Measurements from ENCODE around the gene TUBD1. TPM values are rescaled to one million over a fixed set of nuclear protein-coding genes. Genes with fewer than 3 reads are reported as not detected.
"Not testable (repeated sequence)": the region's sequence is repeated elsewhere in the genome, so short reads cannot be mapped to it uniquely, and the experiment has no call there.

The TUBD1 gene, protein sequence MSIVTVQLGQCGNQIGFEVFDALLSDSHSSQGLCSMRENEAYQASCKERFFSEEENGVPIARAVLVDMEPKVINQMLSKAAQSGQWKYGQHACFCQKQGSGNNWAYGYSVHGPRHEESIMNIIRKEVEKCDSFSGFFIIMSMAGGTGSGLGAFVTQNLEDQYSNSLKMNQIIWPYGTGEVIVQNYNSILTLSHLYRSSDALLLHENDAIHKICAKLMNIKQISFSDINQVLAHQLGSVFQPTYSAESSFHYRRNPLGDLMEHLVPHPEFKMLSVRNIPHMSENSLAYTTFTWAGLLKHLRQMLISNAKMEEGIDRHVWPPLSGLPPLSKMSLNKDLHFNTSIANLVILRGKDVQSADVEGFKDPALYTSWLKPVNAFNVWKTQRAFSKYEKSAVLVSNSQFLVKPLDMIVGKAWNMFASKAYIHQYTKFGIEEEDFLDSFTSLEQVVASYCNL
- total RNA-seq = 10 to 100 TPM; 10.6 to 22.9 (median 14.3) TPM
- 10 to 100 TPM in 1 of 2 donors, 1 to 10 TPM in 1; 9.1 to 10.2 TPM for polyA plus RNA-seq
- long read RNA-seq, donor 1, transcript TUBD1-201 (9 exons, 2,490 nt) = major isoform, 17 of 45 reads
- long read RNA-seq, donor 1, transcript TUBD1-202 (8 exons, 1,769 nt) = minor isoform, 5 of 45 reads
- long read RNA-seq, donor 1, partial matches to known transcripts = 4 of 45 reads
- long read RNA-seq, donor 1, other reads (novel, unspliced or antisense) = 15 of 45 reads
- long read RNA-seq, donor 2, transcript TUBD1-201 (9 exons, 2,490 nt) = major isoform, 5 of 11 reads
- long read RNA-seq, donor 2, partial matches to known transcripts = 5 of 11 reads
- long read RNA-seq, donor 2, other reads (novel, unspliced or antisense) = 0 of 11 reads
- long read RNA-seq, donor 3, partial matches to known transcripts = 0 of 5 reads
- long read RNA-seq, donor 3, other reads (novel, unspliced or antisense) = 2 of 5 reads

GRCh38 chr17:59892924-59893675, at the start of gene TUBD1, which contains the start of gene RPS6KB1:
Gene TUBD1, minus strand, starts transcription at chr17:59892943. Its CDS starts 1,941 bp downstream, at chr17:59891002.
Gene RPS6KB1, plus strand, starts transcription at chr17:59893121. Its CDS starts 64 bp downstream, at chr17:59893185.
- intact Hi-C loops (cut with DNase I) = no loop called here
- H3K4me3 ChIP-seq = peak within 1 kb of the TSS; percentile 93
- peak within 1 kb of the TSS; percentile 80 to 84 for H3K27ac ChIP-seq
- H3K27me3 ChIP-seq = no peaks in the 10 kb centered on the region
- TF ChIP-seq EP300 (IDR thresholded peaks at IDR 0.05) (no peak), POLR2A (IDR thresholded peaks at IDR 0.05) (peak; percentile 87)
- no peaks in the 10 kb centered on the region for H3K36me3 ChIP-seq
- DNase-seq = peak; percentile 96 to 97 (median 97)
- H3K9me3 ChIP-seq = no peaks in the 10 kb centered on the region
- H3K4me1 ChIP-seq (ENCODE audit: insufficient read depth) = peaks cover 3% of the 10 kb centered on the region
- WGBS, 3 donors = 0 to 1% (median 1%) methylated on average over 35 to 61 of the region's 61 CpGs

- 85 to 90% (median 88%) methylated on average over 1 of the region's 1 CpG for WGBS, 3 donors
- TF ChIP-seq EP300 (IDR thresholded peaks at IDR 0.05) (no peak), CTCF (IDR thresholded peaks at IDR 0.05) (no peak), POLR2A (IDR thresholded peaks at IDR 0.05) (no peak)
- Histone ChIP-seq H3K36me3 (no peaks in the 10 kb centered on the region), H3K4me1 (ENCODE audit: insufficient read depth) (no peaks in the 10 kb centered on the region), H3K27ac (no peak overlapping the region), H3K9me3 (no peaks in the 10 kb centered on the region), H3K27me3 (no peaks in the 10 kb centered on the region), H3K4me3 (no peak overlapping the region)
- DNase-seq = no peak
- intact Hi-C loops (cut with DNase I) = no loop called here
Observed at GRCh38 chr17:59941131-59941530, 48.4 kb upstream of the TUBD1 start.

GRCh38 chr17:59940697-59941096, 48.0 kb upstream of the TUBD1 start:
- H3K4me1 ChIP-seq (ENCODE audit: insufficient read depth); H3K4me3 ChIP-seq; H3K27ac ChIP-seq; H3K9me3 ChIP-seq; DNase-seq; intact Hi-C loops (cut with DNase I); H3K27me3 ChIP-seq; H3K36me3 ChIP-seq: not testable (repeated sequence)
- 81 to 82% (median 82%) methylated on average over 3 of the region's 3 CpGs for WGBS, 3 donors

- H3K27ac ChIP-seq; H3K36me3 ChIP-seq; intact Hi-C loops (cut with DNase I); H3K27me3 ChIP-seq; DNase-seq; H3K9me3 ChIP-seq; H3K4me1 ChIP-seq (ENCODE audit: insufficient read depth); H3K4me3 ChIP-seq: not testable (repeated sequence)
- 95 to 98% (median 97%) methylated on average over 1 of the region's 1 CpG for WGBS, 3 donors
Observed at GRCh38 chr17:59933317-59933716, 40.6 kb upstream of the TUBD1 start.

DNA sequence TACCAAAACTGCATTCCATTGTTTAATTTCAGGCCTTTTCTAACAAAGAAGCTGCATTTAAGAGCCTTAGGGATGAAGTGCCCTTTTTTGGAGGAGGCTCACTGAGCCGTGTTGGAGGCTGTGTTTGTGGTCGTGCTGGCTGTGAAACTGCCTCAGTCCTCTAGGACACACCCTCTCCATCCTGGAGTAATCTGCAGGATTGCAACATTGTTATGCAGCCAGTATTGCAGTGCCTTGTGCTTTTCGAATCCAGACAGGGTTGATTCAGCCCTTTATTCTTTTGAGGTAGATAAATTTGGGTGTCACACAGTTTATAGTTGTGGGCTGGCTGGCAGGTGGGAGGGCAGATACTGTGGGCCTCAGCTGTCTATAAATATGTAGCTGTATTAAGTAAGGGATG, 38.0 kb upstream of the TUBD1 start:
- intact Hi-C loops (cut with DNase I); H3K36me3 ChIP-seq; DNase-seq; H3K9me3 ChIP-seq; H3K27me3 ChIP-seq; H3K27ac ChIP-seq; H3K4me1 ChIP-seq (ENCODE audit: insufficient read depth); H3K4me3 ChIP-seq: not testable (repeated sequence)
- WGBS, 3 donors = 12 to 31% (median 29%) methylated on average over 3 of the region's 3 CpGs

DNA sequence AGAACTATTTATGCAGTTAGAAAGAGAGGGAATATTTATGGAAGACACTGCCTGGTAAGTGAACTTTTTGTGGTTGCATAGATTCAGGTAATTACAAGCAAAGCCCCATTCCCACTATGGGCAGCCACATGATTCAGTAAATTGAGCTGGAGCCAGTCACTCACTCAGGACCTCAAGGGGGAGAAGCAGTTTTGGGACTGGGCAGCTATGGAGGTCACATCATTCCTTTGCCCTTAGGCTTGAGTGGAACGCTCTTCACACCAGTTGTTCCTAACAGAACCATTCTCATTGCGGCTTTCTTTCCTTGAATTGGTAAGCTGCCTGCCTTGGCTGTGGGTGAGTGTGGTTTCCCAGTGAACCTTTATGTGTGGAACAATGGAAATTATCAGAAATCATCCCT, 37.4 kb upstream of the TUBD1 start:
- DNase-seq; intact Hi-C loops (cut with DNase I); H3K4me3 ChIP-seq; H3K27me3 ChIP-seq; H3K4me1 ChIP-seq (ENCODE audit: insufficient read depth); H3K27ac ChIP-seq; H3K9me3 ChIP-seq; H3K36me3 ChIP-seq: not testable (repeated sequence)
- 96 to 98% (median 97%) methylated on average over 2 of the region's 2 CpGs for WGBS, 3 donors

GRCh38 chr17:59920637-59921036, 27.9 kb upstream of the TUBD1 start:
- H3K4me3 ChIP-seq; H3K4me1 ChIP-seq (ENCODE audit: insufficient read depth); intact Hi-C loops (cut with DNase I); H3K27me3 ChIP-seq; DNase-seq; H3K36me3 ChIP-seq; H3K9me3 ChIP-seq; H3K27ac ChIP-seq: not testable (repeated sequence)
- WGBS, 3 donors = 95 to 98% (median 96%) methylated on average over 5 of the region's 5 CpGs

Measured in ovary (tissue), 10 donors.